GM23248 (cell line): Measurements from ENCODE around the gene PRRT2.

ENCODE experiments used
- EZH2 ChIP-seq: fragments of 200-600 bp; sonication (generic); IDR thresholded peaks from 2 replicates; pipeline ENCODE4 v1.6.1; 2018; ENCODE audit warnings: antibody characterized with exemption, mild to moderate bottlenecking; ENCODE audit not compliant: insufficient read depth, poor library complexity, severe bottlenecking
- EZH2phosphoT487 ChIP-seq: fragments of 200-600 bp; sonication (generic); IDR thresholded peaks from 2 replicates; pipeline ENCODE4 v1.6.1; 2018; ENCODE audit warnings: antibody characterized with exemption, moderate library complexity, mild to moderate bottlenecking, low read depth; ENCODE audit not compliant: insufficient read depth

GRCh38 chr16:29864205-29864604 lies 52.2 kb downstream of the PRRT2 start:
- no peak for TF ChIP-seq EZH2
- TF ChIP-seq EZH2phosphoT487 = no peak
